ENCODE measurements around the gene CACNG3. TPM values are rescaled to one million over a fixed set of nuclear protein-coding genes. Genes with fewer than 3 reads are reported as not detected.
A peak's percentile ranks its signal among the peaks of the same experiment; 100 is the strongest.
"Not testable (repeated sequence)": the region's sequence is repeated elsewhere in the genome, so short reads cannot be mapped to it uniquely, and the experiment has no call there.

The CACNG3 gene
- polyA plus RNA-seq, 10 donors = not detected

DNA sequence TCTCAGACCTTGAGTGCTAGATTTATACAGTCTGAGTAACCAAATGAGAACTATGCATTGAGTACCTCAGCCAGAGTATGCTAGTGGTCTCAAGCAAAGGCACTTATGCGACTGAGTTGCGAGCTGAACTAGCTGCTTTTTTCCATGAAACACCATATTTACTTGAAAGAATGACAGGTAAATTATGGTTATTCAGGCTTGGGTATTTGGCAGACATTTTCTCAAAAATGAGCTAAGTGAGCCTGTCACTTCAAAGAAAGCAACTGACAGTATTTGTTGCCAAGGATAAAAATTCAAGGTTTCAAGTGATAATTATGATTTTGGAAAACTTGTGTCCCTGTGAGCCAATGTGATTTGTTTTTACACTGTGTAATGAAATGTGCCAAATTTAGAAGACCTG lies 19.3 kb downstream of the CACNG3 start:
- DNase-seq = no peak

GRCh38 chr16:24279982-24280515 lies 23.9 kb downstream of the CACNG3 start:
- no peak for DNase-seq

DNA sequence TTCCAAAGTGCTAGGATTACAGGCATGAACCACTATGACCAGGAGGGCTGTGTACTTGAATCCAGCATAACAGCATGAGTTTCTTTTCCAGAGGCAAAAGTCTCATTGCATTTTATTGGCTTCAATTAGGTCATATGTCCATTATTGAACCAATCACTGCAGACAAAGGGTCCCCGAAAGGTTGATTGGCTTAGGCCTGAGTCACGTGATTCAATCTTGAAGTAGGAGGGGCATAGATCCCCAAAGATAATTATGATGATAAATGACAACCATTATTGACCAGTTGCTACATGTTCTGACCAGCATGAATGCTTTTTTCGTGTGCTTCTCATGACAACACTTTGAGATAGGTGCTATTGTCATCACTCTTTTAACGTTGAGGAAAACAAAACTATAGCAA lies 25.3 kb downstream of the CACNG3 start:
- DNase-seq = no peak

- DNase-seq = no peak
These were observed 26.0 kb downstream of the CACNG3 start for GRCh38 chr16:24282141-24282540.

DNA sequence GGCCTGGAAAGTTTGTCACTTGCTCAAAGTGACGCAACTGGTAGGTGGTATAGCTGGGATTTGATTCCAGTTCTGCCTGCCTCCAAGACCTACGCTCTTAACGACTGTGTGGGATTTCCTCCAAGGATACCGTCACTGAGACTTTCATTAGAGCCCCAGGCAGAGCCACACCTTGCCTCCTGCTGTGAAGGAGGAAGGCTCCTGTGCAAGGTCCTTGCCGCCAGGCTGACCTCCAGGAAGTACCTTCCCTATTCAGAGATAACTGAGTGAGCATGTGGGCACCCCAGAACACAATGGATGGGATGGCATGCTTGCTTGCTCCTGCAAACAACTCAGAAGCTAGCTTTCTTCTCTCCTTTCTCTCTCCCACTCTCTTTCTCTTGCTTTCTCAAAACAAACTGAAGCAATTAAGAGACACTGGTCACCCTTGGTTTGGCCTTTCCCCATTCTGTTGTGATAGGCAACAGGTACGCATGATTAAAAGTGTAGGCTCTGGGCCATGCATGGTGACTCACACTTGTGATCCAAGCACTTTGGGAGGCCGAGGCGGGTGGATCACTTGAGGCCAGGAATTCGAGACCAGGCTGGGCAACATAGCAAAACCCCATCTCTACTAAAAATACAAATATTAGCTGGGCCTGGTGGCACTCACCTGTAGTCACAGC lies 30.7 kb downstream of the CACNG3 start:
- no peak for DNase-seq

- DNase-seq = no peak
These were observed 32.4 kb downstream of the CACNG3 start for GRCh38 chr16:24288516-24288915.

GRCh38 chr16:24289166-24289700 lies 33.1 kb downstream of the CACNG3 start:
- DNase-seq = no peak

- no peak for DNase-seq
These were observed 35.8 kb downstream of the CACNG3 start for GRCh38 chr16:24291932-24292331.

DNA sequence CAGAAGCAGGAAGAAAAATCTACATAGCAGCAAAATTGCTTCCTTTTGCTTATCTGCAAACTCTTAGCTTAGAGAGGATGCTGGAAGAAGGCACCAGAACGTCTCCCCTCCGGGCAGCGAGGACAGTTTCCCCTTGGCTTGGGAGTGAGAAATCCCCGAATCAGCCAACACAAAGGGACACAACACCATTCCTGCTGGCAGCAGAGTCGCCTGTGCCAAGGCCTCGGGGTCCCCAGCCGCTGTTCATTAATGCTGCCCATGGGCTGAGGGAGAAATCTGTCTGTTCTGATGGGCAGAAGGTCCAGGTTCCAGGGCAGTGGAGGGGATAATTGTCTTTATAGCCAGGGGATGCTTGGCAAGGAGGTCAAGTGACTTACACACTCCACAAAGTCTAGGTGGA lies 38.0 kb downstream of the CACNG3 start:
- no peak for DNase-seq

DNA sequence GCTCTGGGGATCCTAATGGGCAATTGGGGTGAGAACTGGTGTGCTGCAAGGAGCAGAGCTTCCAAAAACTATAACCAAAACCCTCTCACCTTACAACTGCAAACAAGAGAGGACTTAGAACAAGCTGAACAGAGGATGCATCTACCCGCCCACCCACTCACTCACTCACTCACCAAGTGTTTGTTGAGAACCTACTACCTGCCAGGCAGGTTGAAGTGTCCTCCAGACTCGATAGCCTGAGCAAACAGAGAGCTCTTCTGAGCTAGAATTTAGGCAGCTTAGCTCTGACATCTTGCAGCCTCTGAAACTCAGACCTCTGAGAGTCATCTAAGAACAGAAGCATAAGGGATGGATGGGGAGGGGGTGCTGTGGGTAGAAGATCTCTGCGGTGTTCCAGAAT lies 41.2 kb downstream of the CACNG3 start:
- DNase-seq = no peak

DNA sequence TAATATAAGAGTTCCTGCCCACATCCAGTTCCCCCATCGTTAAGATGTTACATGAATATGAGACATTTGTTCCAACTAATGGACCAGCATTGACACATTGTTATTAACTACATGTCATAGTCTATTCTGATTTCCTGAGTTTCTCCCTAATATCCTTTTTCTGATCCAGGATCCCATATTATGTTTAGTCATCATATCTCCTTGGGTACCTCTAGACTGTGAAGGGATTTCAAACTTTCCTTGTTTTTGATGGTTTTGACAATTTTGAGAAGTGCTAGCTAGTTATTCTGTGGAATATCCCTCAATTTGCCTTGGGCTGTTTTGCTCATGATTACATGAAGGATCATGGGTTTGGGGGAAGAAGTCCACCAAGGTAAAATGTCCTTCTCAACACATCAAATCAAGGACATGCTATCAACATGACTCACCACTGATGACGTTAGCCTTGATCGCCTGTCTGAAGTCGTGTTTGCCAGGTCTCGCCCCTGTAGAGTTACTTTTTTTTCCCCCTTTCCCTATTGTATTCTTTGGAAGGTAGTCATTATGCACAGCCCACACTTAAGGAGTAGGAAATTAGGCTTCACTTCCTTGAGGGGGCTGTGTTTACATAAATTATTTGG lies 42.5 kb downstream of the CACNG3 start:
- DNase-seq = no peak

DNA sequence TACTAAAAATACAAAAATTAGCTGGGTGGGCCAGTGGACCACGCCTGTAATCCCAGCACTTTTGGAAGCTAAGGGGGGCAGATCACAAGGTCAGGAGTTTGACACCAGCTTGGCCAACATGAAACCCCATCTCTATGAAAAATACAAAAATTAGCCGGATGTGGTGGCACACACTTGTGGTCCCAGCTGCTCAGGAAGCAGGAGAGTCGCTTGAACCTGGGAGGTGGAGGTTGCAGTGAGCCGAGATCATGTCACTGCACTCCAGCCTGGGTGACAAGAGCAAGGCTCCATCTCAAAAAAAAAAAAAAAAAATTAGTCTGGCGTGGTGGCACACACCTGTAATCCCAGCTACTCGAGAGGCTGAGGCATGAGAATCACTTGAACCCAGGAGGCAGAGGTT lies 44.6 kb downstream of the CACNG3 start:
- not testable (repeated sequence) for DNase-seq

GRCh38 chr16:24302636-24303035 lies 46.5 kb downstream of the CACNG3 start:
- DNase-seq = no peak

DNA sequence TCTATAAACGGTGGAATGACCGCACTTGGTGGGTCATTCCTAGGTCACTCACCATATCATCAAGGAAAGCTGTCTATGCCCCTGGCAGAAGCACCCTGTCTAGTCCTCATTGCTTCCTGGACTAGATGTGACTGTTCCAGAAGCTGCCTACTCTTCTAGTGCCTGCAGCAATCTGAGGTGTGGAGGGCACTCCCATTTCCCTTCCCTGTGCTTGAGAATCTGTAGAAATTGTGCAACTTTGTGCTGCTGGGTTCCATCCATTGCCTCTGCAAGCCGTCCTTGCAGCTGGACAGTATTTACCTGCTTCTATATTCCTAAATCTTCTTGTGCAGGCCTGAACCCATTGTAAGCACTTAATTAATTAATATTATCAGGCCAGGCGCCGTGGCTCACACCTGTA lies 52.1 kb downstream of the CACNG3 start:
- no peak for DNase-seq

DNA sequence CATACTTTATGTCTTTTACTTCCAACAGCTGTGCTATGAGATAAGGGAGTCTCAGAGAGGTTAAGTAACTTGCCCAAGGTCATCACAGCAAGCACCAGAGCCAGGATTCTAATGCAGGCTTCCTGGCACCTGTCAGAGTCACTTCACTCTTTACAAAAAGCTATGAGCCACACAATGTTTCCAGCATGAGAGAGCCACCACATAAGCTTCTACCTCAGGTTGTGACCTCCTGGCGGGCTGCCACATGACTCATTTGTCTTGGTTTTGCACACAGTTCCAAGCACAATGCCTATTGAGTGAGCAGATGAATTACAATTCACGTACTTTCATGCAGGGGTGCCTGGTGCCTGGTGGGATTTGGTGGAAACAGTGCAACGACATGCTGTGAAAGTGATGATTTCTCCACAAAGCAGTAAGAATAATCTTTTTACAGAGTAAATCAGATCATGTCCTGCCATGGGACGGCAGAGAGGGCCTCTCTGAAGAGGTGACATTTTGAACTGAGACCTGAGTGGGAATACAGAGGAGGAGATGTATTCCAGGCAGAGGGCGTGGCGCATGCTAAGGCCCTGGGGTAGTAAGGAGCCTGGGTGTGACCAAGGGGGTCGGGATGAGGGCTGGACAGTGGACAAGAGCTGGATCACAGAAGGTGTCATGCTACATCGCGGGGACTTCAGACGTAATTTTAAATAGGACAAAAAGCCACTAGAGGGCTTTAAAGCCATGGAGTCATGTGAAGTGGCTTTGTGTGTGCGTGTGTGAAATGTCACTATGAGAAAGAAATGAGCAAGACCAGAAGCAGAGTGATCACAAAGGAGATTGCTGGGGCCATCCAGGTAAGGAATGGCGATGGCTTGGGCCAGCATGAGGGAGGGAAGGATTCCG lies 53.4 kb downstream of the CACNG3 start:
- peak in 1 of 3 donors; percentile 1 for DNase-seq

DNA sequence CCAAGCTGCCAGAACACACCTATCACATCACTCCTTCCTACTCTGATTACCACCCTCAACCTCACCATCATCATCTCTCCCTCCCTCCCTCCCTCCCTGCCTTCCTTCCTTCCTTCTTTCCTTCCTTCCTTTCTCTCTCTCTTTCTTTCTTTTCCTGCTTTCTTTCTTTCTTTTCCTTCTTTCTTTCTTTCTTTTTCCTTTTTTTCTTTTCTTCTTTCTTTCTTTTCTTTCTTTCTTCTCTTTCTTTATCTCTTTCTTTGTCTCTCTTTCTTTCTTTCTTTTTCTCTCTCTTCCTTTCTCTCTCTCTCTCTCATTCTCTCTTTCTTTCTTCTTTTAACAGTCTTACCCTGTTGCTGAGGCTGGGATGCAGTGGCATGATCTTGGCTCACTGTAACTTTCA lies 59.2 kb downstream of the CACNG3 start:
- DNase-seq = no peak

GRCh38 chr16:24318680-24319079 lies 62.5 kb downstream of the CACNG3 start:
- no peak for DNase-seq

DNA sequence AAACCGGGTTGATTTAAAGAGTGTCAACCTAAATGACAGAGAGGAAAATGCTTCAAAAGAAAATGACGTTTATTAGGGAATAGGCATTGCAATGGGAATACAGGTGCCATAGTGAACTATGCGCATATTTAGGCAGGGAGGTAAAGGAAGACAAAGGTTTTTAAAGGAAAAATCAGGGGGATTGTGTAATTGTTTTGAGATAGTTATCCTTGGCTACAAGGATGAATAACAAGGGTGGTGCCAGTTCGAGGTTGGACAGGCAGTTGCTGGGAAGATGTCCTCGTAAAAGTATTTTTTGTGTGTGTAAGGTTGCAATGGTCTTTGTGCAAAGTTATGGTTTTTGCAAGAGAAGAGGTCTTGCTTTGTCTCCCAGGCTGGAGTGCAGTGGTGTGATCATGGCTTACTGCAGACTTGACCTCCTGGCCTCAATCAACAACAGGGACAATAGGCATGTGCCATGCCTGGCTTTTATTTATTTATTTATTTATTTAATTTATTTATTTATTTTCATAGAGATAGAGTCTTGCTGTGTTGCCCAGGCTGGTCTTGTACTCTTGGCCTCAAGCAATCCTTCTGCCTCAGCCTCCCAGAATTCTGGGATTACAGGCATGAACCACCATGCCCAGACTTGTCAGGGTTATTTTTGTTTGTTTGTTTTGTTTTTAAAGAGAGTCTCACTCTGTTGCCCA lies 63.1 kb downstream of the CACNG3 start:
- DNase-seq = no peak

GRCh38 chr16:24322106-24322505 lies 66.0 kb downstream of the CACNG3 start:
- no peak for DNase-seq

- no peak for DNase-seq
These were observed 68.3 kb downstream of the CACNG3 start for GRCh38 chr16:24324421-24324820.

DNA sequence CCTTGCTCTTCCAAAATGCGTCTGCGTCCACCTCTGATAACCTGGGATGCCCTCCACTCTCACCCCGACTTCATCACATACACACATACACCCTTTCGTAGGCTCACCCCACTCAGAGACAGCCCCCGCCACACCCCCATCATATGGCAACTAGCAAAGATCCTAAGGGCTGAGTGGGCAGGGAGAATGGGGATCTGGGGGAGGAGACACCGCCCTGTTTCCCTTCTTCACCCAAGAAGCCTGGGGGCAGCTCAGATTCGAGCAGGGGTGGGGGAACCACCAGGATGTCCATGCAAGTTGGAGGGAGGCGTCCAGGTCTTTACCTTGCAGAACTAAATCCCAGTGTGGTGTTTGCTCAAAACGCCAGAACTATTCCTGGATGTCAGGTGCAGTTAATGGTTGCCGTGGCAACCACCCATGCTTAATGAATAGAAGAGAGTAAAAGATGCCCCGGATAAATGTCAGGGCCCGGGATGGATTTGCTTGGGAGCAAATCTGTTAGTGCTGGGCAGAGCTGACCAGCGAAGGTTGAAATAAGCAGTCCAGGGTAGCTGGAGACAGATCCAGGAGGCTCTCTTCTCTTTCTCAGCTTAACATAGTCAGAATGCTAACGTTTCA lies 72.8 kb downstream of the CACNG3 start:
- DNase-seq = no peak
